DND-41 (cell line): ENCODE results near the gene ST14.
A peak's percentile ranks its signal among the peaks of the same experiment; 100 is the strongest.

Source experiments
- ATAC-seq: fragments of 200-7000 bp; cut with Tn5 transposase; 3 replicates; pipeline ENCODE4 v1.9.1; 2021; ENCODE audit warnings: low read depth; ENCODE audit not compliant: insufficient read depth
- DNase-seq: peaks from one replicate; pipeline ENCODE4 v3.0.0-alpha.2; 2020
- H2AFZ ChIP-seq: 2 replicates; pipeline ENCODE4 v1.6.0; 2012; ENCODE audit warnings: low read depth, low read length
- H3K27ac ChIP-seq: 2 replicates; pipeline ENCODE4 v1.5.1; 2012; ENCODE audit warnings: low read length, inconsistent platforms
- H3K27me3 ChIP-seq: fragments of 200-600 bp; sonication (generic); 2 replicates; pipeline ENCODE4 v1.6.0; 2012; ENCODE audit warnings: low read length, mild to moderate bottlenecking, inconsistent platforms; ENCODE audit not compliant: insufficient read depth, poor library complexity
- H3K36me3 ChIP-seq: 2 replicates; pipeline ENCODE4 v1.5.1; 2012; ENCODE audit warnings: low read length, inconsistent platforms; ENCODE audit not compliant: insufficient read depth
- H3K4me1 ChIP-seq: 2 replicates; pipeline ENCODE4 v1.5.1; 2012; ENCODE audit warnings: mild to moderate bottlenecking, low read length; ENCODE audit not compliant: insufficient read depth
- H3K4me2 ChIP-seq: 2 replicates; pipeline ENCODE4 v1.6.0; 2012; ENCODE audit warnings: mild to moderate bottlenecking, moderate library complexity, low read length, inconsistent platforms; ENCODE audit not compliant: insufficient read depth
- H3K4me3 ChIP-seq, 2 experiments: fragments of 200-600 bp in 1 of 2; shearing (Covaris generic) in 1 of 2; 2 replicates each; pipeline ENCODE4 v1.5.1; 2012 to 2016; ENCODE audit warnings: inconsistent platforms in 2 of 2, low read length in 2 of 2, mild to moderate bottlenecking in 2 of 2, low read depth in 1 of 2, moderate library complexity in 1 of 2
- H3K79me2 ChIP-seq: 2 replicates; pipeline ENCODE4 v1.6.0; 2012; ENCODE audit warnings: low read length, inconsistent platforms; ENCODE audit not compliant: insufficient read depth
- H3K9ac ChIP-seq: 2 replicates; pipeline ENCODE4 v1.6.0; 2012; ENCODE audit warnings: low read depth, mild to moderate bottlenecking, inconsistent platforms, low read length, moderate library complexity
- H3K9me3 ChIP-seq: 2 replicates; pipeline ENCODE4 v1.5.1; 2012; ENCODE audit warnings: low read length, moderate library complexity, mild to moderate bottlenecking, inconsistent platforms; ENCODE audit not compliant: insufficient read depth, severe bottlenecking
- H4K20me1 ChIP-seq: 2 replicates; pipeline ENCODE4 v1.6.0; 2012; ENCODE audit warnings: low read length; ENCODE audit not compliant: insufficient read depth
- CTCF ChIP-seq: IDR thresholded peaks from 2 replicates; pipeline ENCODE4 v1.5.1; 2012; ENCODE audit warnings: borderline replicate concordance, low read length, moderate library complexity, mild to moderate bottlenecking; ENCODE audit not compliant: poor library complexity, severe bottlenecking; ENCODE audit errors: extremely low read depth
- EZH2 ChIP-seq: IDR thresholded peaks from 3 replicates; pipeline ENCODE4 v1.6.1; 2012; ENCODE audit warnings: borderline replicate concordance, low read depth, mild to moderate bottlenecking, moderate library complexity, low read length, inconsistent platforms; ENCODE audit not compliant: severe bottlenecking

Gene ST14

GRCh38 chr11:130161441-130162145, 2.0 kb downstream of the ST14 start:
- no peak overlapping the region for H3K9ac ChIP-seq
- no peak overlapping the region for H3K4me3 ChIP-seq

DNA sequence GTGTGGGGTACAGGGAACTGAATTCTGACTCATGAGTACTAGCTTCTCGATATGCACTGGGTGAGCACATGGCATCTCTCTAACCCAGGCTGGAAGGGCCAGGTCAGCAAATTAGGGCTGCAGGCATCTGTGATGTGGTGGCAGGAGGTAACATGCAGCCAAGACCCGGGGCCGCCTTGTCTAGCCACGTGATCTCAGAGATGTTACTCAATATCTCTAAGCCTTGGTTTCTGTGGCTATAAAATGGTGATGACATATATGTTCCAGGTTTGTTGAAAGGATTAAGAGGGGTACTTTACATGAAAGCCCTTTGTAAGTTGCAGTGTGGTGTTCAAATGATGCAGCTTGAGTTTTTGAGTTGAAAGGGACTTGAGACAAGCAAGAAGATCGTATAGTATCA, 3.2 kb downstream of the ST14 start:
- ATAC-seq: peak; percentile 27; the same call in 1 of the 3 replicates
- no peaks in the 10 kb centered on the region for H3K9me3 ChIP-seq
- DNase-seq: no peak
- H3K27me3 ChIP-seq: no peaks in the 10 kb centered on the region
- no peak overlapping the region for H3K27ac ChIP-seq
- H3K79me2 ChIP-seq: no peaks in the 10 kb centered on the region
- H3K4me2 ChIP-seq: no peak overlapping the region
- no peaks in the 10 kb centered on the region for H3K36me3 ChIP-seq
- H2AFZ ChIP-seq: no peak overlapping the region
- 0 out of 2 replicates have a peak, but pooled peaks cover 4% of the 10 kb centered on the region for H4K20me1 ChIP-seq
- no peaks in the 10 kb centered on the region for H3K4me1 ChIP-seq
- no peak overlapping the region for H3K9ac ChIP-seq
- no peak overlapping the region for H3K4me3 ChIP-seq
- TF ChIP-seq EZH2: no peak
- no peak for TF ChIP-seq CTCF

More at GRCh38 chr11:130161441-130162145, 2.0 kb downstream of the ST14 start:
- ATAC-seq (no peak), DNase-seq (no peak)
- Histone ChIP-seq H3K36me3 (no peaks in the 10 kb centered on the region), H3K27ac (no peak overlapping the region), H3K4me2 (no peak overlapping the region), H2AFZ (no peak overlapping the region), H3K27me3 (no peaks in the 10 kb centered on the region), H3K9me3 (no peaks in the 10 kb centered on the region), H4K20me1 (0 out of 2 replicates have a peak, but pooled peaks cover 4% of the 10 kb centered on the region), H3K4me1 (no peaks in the 10 kb centered on the region), H3K79me2 (no peaks in the 10 kb centered on the region)
- no peak for TF ChIP-seq EZH2
- TF ChIP-seq CTCF: no peak

DNA sequence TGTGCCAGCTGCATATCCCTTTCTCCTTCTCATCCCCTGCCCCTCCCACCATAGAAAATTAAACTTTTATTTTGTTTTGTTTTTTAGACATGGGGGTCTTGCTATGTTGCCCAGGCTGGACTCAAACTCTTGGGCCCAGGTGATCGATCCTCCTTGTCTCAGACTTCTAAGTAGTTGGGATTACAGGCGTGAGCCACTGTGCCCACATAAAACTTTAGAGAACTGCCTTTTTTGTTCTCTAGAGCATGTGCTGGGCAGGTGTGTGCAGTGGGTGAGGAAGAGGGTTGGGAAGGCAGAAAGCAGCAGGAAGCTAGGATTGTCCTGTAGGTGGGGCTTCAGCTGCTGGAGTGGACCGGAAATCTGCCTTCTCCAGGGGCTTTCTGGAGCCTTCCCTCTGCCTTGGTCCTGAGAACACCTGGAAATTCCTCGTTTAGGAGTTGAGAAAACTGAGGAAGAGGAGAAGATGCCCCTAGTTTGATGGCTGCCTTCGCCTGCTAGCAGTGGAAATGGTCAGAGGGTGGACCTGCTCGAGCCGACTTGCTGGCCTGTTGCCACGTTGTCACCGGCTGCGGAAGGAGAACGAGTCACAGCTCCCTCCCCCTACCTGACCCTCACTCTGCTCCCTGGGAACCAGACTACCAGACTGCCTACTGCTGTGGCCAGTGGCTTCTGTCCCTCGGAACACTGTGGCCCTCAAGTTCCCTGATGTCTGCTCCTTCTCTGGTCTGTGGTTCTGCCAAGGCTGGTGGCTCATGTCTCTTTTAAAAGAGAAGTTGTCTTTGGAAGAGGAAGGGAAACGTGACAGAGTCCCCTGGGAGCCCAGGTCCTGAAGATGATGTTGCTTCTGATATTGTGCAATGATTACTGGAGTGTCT, 4.0 kb downstream of the ST14 start:
- H3K4me3 ChIP-seq: no peak overlapping the region
- no peaks in the 10 kb centered on the region for H3K4me1 ChIP-seq
- no peak overlapping the region for H3K27ac ChIP-seq
- DNase-seq: no peak
- H3K27me3 ChIP-seq: peaks cover 8% of the 10 kb centered on the region
- no peak overlapping the region for H3K9ac ChIP-seq
- no peak overlapping the region for H2AFZ ChIP-seq
- no peak for TF ChIP-seq CTCF
- no peak for TF ChIP-seq EZH2
- H4K20me1 ChIP-seq: peaks cover 4% of the 10 kb centered on the region; the same call in 1 of the 2 replicates
- no peaks in the 10 kb centered on the region for H3K36me3 ChIP-seq
- no peak overlapping the region for H3K4me2 ChIP-seq
- no peaks in the 10 kb centered on the region for H3K9me3 ChIP-seq
- ATAC-seq: no peak
- H3K79me2 ChIP-seq: no peaks in the 10 kb centered on the region
